Activated T-helper 2 cell treated with anti-CD3 and anti-CD28 coated beads, Interferon-gamma antibody, Interleukin-2, Interleukin-4, amounts not matched to agents 10 μg/mL and 5 μg/mL and 100 μg/mL, durations not matched to agents 14 hours and 24 hours and 36 hours (primary cell): Measurements from ENCODE around the gene ABCD4. TPM values are rescaled to one million over a fixed set of nuclear protein-coding genes. Genes with fewer than 3 reads are reported as not detected.

ENCODE experiments used
- DNase-seq: peaks from one replicate; pipeline ENCODE4 v3.0.0; 2021; ENCODE audit warnings: low spot score
- H3K27ac Mint-ChIP-seq: one replicate; pipeline ENCODE4 v1.8.0; 2021; ENCODE audit warnings: mixed read lengths
- H3K27me3 Mint-ChIP-seq: one replicate; pipeline ENCODE4 v1.8.0; 2021; ENCODE audit warnings: low read depth, mixed read lengths
- H3K36me3 Mint-ChIP-seq: one replicate; pipeline ENCODE4 v1.8.0; 2021; ENCODE audit warnings: low read depth, mixed read lengths
- H3K4me1 Mint-ChIP-seq: one replicate; pipeline ENCODE4 v1.8.0; 2021; ENCODE audit warnings: low read depth, mixed read lengths
- H3K4me3 Mint-ChIP-seq: one replicate; pipeline ENCODE4 v1.8.0; 2021; ENCODE audit warnings: low read depth, mild to moderate bottlenecking, moderate library complexity, mixed read lengths
- H3K9me3 Mint-ChIP-seq: one replicate; pipeline ENCODE4 v1.8.0; 2021; ENCODE audit warnings: mixed read lengths
- intact Hi-C: fragments of 100-400 bp; cut with micrococcal nuclease; formaldehyde crosslinking; loops from one replicate; pipeline ENCODE4 v1.15.1; 2023
- total RNA-seq: library from RNA; stranded (reverse); gene quantifications from 2 replicates; pipeline ENCODE4 v1.2.3, GENCODE V29; 2022

Gene ABCD4
- total RNA-seq, 1 donor from 2014 or later: 46.2 TPM

DNA sequence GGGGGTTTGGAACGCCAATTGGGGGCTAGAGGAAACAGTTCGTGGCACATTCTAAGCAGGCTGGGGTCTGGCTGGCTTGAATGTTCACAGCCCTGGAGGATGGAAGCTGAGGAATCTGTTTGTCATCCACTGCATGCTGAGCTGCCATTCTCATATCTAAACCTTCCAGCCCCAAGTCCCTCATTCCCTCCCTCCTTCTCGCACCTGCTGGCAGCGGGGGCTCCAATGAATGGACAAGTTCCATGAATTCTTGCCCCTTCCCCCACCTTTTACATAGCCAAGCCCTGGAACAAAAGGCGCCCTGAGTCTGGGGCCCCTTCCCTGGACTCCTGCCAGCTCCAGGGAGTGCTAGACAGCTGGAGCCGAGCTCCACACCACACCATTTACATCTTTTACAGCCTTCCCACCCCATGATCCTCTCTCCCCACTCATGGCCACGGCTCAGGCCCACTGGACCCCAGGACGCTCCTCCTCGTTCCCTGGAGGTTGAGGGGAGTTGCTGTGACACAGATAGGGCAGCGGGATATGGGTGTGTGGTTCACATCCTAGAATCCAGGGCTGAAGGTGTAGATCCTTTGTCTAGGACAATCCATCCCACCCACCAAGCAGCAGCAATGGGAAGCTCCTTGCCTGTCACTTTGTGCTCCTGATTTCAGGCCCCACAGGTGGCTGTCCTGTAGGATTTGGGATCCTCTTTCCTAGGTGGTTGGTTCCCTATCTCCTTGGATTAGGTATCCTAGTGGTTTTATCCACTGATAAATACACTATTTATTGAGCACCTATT is 23.8 kb upstream of the ABCD4 start:
- H3K36me3 Mint-ChIP-seq: no peaks in the 10 kb centered on the region
- DNase-seq: no peak
- H3K4me1 Mint-ChIP-seq: no peaks in the 10 kb centered on the region
- H3K9me3 Mint-ChIP-seq: no peaks in the 10 kb centered on the region
- H3K27ac Mint-ChIP-seq: no peak overlapping the region
- intact Hi-C loops: no loop called here
- no peak overlapping the region for H3K4me3 Mint-ChIP-seq
- peaks cover 8% of the 10 kb centered on the region for H3K27me3 Mint-ChIP-seq

DNA sequence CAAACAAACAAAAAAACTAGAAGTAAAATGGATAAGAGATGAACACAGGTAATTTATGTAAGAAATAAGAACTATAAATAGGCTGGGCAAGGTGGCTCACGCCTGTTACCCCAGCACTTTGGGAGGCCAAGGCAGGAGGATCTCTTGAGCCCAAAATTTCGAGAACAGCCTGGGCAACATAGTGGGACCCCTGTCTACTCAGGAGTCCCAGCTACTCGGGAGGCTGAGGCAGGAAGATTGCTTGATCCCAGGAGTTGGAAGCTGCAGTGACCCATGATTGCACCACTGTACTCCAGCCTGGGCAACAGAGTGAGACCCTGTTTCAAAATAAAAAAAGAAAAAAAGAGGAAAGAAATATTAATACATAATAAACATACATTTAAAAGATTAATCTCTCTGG is 22.7 kb upstream of the ABCD4 start:
- no peak overlapping the region for H3K27ac Mint-ChIP-seq
- no peak overlapping the region for H3K4me3 Mint-ChIP-seq
- H3K4me1 Mint-ChIP-seq: no peaks in the 10 kb centered on the region
- H3K27me3 Mint-ChIP-seq: peaks cover 8% of the 10 kb centered on the region
- no peak for DNase-seq
- H3K9me3 Mint-ChIP-seq: no peaks in the 10 kb centered on the region
- intact Hi-C loops: no loop called here
- H3K36me3 Mint-ChIP-seq: no peaks in the 10 kb centered on the region

DNA sequence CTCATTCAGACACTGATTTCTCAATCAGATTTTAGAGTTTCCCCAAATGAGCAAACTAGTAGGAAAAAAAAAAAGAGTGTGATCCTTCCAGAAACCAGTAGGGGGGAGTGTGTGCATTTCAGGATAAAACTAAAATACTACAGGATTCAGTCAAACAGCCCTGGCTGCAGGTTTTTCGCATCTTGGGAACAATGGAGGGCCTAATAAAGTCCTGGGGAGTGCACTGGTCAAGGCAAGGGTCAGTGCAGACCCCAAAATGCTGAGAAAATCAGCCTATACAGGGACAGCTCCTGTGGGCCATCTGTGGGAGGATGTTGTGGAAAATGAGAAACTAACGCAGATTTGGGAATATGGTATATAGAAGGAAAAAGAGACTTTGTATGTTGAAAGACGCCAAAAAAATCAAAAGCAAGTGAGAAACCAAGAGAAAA is 22.2 kb upstream of the ABCD4 start:
- no peaks in the 10 kb centered on the region for H3K9me3 Mint-ChIP-seq
- no peak overlapping the region for H3K4me3 Mint-ChIP-seq
- no peak for DNase-seq
- H3K27me3 Mint-ChIP-seq: peaks cover 8% of the 10 kb centered on the region
- H3K4me1 Mint-ChIP-seq: no peaks in the 10 kb centered on the region
- no peak overlapping the region for H3K27ac Mint-ChIP-seq
- intact Hi-C loops: no loop called here
- H3K36me3 Mint-ChIP-seq: no peaks in the 10 kb centered on the region

DNA sequence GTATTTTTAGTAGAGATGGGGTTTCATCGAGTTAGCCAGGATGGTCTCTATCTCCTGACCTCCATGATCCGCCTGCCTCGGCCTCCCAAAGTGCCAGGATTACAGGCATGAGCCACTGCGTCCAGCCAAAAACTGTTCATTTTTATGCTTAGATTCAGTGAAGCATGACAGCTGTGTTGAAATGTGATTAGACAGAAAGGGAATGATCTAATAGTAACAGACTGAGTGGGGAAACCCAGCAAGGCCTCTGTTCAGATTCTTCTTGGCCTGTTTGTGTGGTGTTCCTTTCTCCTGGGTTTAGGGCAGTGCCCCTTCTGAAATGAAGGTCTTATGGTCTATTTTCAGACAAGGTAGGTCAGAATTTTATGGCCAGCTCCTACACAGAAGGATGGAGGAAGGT is 11.8 kb upstream of the ABCD4 start:
- H3K4me3 Mint-ChIP-seq: no peak overlapping the region
- no peaks in the 10 kb centered on the region for H3K27me3 Mint-ChIP-seq
- DNase-seq: no peak
- no peak overlapping the region for H3K27ac Mint-ChIP-seq
- H3K36me3 Mint-ChIP-seq: no peaks in the 10 kb centered on the region
- intact Hi-C loops: no loop called here
- no peaks in the 10 kb centered on the region for H3K4me1 Mint-ChIP-seq
- no peaks in the 10 kb centered on the region for H3K9me3 Mint-ChIP-seq

DNA sequence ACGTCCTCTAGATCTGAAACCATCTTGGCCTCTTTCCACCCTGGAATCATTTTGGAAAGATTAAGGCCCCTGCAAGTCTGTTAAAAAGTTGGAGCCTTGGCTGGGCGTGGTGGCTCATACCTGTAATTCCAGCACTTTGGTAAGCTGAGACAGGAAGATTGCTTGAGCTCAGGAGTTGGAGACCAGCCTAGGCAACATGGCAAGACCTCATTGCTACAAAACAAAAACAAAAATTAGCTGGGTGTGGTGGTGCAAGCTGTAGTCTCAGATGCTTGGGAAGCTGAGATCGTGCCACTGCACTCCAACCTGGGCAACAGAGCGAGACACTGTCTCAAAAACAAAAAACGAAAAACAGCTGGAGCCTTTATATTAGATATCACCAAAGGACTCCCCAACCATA is 10.9 kb upstream of the ABCD4 start:
- no peak overlapping the region for H3K27ac Mint-ChIP-seq
- no peak overlapping the region for H3K4me3 Mint-ChIP-seq
- peaks cover 3% of the 10 kb centered on the region for H3K27me3 Mint-ChIP-seq
- H3K4me1 Mint-ChIP-seq: no peaks in the 10 kb centered on the region
- intact Hi-C loops: no loop called here
- DNase-seq: no peak
- no peaks in the 10 kb centered on the region for H3K36me3 Mint-ChIP-seq
- no peaks in the 10 kb centered on the region for H3K9me3 Mint-ChIP-seq

DNA sequence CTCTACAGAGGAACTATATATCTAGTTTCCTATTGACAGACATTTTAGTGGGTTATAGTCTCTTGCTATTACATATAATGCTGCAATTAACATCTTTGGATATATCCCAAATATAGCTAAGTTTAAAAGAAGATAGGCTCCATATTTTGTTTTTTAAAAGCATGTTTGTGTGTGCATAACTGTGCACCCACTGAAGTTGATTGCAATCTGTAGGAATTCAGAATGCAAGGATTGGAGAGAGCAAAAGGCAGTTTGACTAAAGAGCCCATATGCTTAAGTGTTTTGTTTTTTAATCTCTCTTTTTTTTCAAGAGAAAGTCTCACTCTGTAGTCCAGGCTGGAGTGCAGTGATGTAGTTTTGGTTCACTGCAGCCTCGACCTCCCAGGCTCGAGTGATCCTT is 9.4 kb upstream of the ABCD4 start:
- Mint-ChIP-seq H3K4me3 (no peak overlapping the region), H3K27ac (no peak overlapping the region), H3K27me3 (peaks cover 5% of the 10 kb centered on the region), H3K36me3 (no peaks in the 10 kb centered on the region), H3K9me3 (no peaks in the 10 kb centered on the region), H3K4me1 (no peaks in the 10 kb centered on the region)
- DNase-seq: no peak
- intact Hi-C loops: no loop called here

DNA sequence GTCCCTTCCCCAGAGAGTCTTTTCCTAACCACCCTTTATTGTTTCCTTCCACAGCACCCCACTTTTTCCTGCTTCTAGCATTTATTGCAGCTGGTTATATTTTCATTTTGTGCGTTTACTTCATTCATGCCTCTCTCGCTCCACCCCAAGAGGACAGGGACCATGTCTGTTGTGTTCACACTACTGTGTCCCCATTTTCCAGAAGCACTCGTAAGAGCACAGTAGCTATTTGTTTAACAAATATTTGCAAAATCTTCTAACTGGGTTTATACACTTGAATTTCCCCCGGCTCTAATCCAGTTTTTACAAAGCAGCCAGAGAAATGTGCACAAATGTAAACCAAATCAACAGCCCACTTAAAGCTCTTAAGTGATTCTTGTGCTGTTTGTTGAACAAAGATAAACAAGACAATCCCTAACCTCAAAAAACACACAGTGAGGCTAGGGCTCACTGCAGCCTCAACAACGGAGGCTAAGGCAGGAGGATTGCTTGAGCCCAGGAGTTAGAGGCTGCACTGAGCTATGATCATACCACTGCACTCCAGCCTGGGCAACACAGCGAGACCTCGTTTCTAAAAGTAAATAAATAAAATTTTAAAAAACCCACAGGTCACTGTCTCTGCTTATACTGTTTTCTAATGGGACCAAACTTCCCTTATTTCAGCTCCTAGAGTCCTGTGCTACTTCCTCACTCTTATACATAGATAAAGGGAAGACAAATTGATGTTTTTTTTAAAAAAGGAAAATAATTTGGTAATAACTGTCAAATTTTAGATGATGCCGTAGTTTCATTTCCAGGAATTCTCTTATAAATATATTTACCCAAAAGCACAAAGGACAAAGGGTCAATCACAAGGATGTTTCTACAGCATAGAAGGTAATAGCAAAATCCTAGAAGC is 6.6 kb upstream of the ABCD4 start:
- Mint-ChIP-seq H3K4me3 (no peak overlapping the region), H3K4me1 (no peaks in the 10 kb centered on the region), H3K27ac (no peak overlapping the region), H3K27me3 (peaks cover 5% of the 10 kb centered on the region), H3K36me3 (no peaks in the 10 kb centered on the region), H3K9me3 (no peaks in the 10 kb centered on the region)
- intact Hi-C loops: no loop called here
- no peak for DNase-seq

DNA sequence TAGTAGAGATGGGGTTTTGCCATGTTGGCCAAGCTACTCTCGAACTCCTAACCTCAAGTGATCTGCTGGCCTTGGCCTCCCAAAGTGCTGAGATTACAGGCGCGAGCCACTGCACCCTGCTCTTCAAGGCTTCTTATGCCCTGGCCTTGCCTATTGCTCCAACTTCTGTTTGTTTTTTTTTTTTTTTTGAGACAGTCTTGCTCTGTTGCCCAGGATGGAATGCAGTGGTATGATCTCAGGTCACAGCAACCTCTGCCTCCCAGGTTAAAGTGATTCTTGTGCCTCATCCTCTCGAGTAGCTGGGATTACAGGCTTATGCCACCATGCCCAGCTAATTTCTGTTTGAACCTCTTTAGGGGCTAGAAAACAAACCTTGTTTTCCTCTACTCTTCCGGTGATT is 6.0 kb upstream of the ABCD4 start:
- H3K9me3 Mint-ChIP-seq: no peaks in the 10 kb centered on the region
- no peak overlapping the region for H3K27ac Mint-ChIP-seq
- intact Hi-C loops: no loop called here
- H3K36me3 Mint-ChIP-seq: no peaks in the 10 kb centered on the region
- H3K27me3 Mint-ChIP-seq: peaks cover 5% of the 10 kb centered on the region
- no peaks in the 10 kb centered on the region for H3K4me1 Mint-ChIP-seq
- no peak overlapping the region for H3K4me3 Mint-ChIP-seq
- no peak for DNase-seq

DNA sequence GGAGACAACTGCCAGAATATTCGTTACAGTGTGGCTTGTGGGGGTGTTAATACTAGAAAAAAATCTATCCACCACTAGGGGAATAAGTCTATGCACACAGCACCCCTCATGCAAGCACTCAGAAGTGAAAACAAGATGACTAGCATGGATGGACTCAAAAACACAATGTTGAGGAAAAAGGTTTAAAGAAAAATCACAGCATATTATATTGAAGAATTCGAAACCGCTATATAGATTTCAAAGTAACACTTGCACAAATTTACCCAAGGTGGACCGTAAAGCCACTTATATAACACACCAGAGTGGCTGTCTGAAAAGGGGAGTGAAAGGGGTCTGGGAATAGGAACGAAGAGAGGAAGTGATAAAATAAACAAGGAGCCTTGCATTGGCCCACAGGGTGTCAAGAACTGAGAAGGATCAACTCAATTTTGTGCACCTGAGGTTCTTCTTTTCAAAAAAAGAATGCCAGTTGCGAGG is 544 bp downstream of the ABCD4 start:
- H3K9me3 Mint-ChIP-seq: no peaks in the 10 kb centered on the region
- DNase-seq: no peak
- intact Hi-C loops: no loop called here
- peak overlapping the region; percentile 95 for H3K27ac Mint-ChIP-seq
- H3K27me3 Mint-ChIP-seq: no peaks in the 10 kb centered on the region
- peaks cover 14% of the 10 kb centered on the region for H3K4me1 Mint-ChIP-seq
- H3K36me3 Mint-ChIP-seq: peaks cover 19% of the 10 kb centered on the region
- peak overlapping the region; percentile 98 for H3K4me3 Mint-ChIP-seq

DNA sequence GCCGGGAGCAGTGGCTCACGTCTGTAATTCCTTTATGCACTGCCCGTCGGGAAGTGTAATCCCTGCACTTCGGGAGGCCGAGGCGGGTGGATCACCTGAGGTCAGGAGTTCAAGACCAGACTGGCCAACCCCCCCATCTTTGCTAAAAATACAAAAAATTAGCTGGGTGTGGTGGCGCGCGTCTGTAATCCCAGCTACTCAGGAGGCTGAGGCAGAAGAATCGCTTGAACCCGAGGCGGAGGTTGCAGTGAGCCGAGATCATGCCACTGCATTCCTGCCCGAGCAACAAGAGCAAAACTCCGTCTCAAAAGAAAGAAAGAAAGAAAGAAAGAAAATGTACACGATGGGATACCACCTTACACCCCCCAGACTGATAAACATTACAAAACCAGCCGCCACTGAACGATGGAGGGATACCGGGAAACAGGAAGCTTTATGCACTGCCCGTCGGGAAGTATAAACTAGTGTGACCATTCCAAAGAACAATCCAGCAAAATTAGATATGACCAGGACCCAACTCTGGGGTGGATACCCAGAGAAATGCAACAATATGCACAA is 1.1 kb downstream of the ABCD4 start:
- no peaks in the 10 kb centered on the region for H3K9me3 Mint-ChIP-seq
- peak overlapping the region; percentile 98 for H3K4me3 Mint-ChIP-seq
- no peak for DNase-seq
- H3K4me1 Mint-ChIP-seq: peaks cover 14% of the 10 kb centered on the region
- peaks cover 19% of the 10 kb centered on the region for H3K36me3 Mint-ChIP-seq
- H3K27me3 Mint-ChIP-seq: no peaks in the 10 kb centered on the region
- intact Hi-C loops: no loop called here
- H3K27ac Mint-ChIP-seq: peak overlapping the region; percentile 95

DNA sequence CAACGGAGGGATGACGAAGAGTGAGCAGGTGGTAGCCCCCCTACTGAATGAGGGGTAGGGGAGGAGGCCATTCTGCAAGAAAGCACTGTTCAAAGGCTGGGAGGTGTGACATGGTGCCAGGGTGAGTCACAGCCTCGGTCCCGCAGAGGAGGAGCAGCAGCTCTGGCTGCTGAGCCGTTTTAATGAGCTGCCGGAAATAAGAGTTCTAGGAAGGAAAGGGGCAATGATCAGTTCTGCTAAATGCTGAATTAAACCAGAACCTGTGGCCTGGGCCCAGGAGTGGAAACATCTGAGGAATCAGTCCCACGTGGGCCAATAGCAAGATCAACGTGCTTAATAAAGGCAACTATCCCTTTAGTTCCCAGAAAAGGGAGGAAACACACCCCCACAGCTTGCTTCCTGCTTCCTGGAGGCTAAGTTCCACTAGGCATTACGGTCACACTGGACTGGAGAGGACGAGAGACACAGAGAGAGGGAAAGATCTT is 3.6 kb downstream of the ABCD4 start:
- Mint-ChIP-seq H3K27me3 (no peaks in the 10 kb centered on the region), H3K27ac (peak overlapping the region; percentile 8), H3K9me3 (no peaks in the 10 kb centered on the region), H3K36me3 (peaks cover 19% of the 10 kb centered on the region), H3K4me3 (no peak overlapping the region), H3K4me1 (peaks cover 14% of the 10 kb centered on the region)
- no peak for DNase-seq
- intact Hi-C loops: no loop called here

DNA sequence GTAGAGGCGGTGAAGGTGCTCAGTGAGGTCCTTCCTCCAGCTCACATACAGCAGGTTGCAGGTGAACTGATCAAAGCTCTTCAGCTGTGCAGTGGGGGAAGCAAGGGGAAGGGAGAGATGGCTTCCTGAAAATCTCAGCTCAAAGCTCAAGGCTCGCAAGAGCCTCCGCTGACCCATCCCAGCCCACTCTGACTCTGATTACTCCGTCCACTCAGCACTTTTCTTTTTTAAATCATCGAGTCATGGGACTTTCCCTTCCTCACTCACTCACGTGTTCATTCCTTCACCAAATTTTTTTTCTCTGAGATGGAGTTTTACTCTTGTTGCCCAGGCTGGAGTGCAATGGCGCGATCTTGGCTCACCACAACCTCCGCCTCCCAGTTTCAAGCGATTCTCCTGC is 4.7 kb downstream of the ABCD4 start:
- H3K27ac Mint-ChIP-seq: no peak overlapping the region
- H3K36me3 Mint-ChIP-seq: peaks cover 19% of the 10 kb centered on the region
- H3K4me3 Mint-ChIP-seq: no peak overlapping the region
- intact Hi-C loops: no loop called here
- no peak for DNase-seq
- H3K4me1 Mint-ChIP-seq: peaks cover 13% of the 10 kb centered on the region
- no peaks in the 10 kb centered on the region for H3K9me3 Mint-ChIP-seq
- H3K27me3 Mint-ChIP-seq: no peaks in the 10 kb centered on the region

DNA sequence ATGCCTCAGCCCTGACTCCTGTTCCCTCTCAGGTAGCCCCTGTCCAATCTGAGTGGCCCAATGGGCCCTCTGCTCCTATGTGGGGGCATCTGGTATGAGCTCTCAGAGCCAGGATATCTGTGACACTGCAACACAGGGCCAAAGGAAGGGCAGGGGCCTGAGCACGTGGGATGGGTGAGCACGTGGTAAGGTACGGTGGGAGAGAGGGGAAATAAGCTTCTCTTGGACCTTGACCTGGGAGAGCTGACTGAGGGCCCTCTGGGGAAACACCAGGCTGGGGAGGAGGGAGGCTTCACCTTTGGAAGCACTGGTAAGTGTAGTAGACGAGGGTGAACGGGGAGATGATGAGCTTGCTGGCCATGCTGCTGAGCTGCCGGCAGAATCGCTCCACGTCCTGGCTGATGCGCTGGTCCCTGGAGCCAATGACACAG is 6.7 kb downstream of the ABCD4 start:
- H3K27me3 Mint-ChIP-seq: no peaks in the 10 kb centered on the region
- intact Hi-C loops: no loop called here
- DNase-seq: no peak
- peaks cover 5% of the 10 kb centered on the region for H3K4me1 Mint-ChIP-seq
- no peak overlapping the region for H3K27ac Mint-ChIP-seq
- no peak overlapping the region for H3K4me3 Mint-ChIP-seq
- H3K36me3 Mint-ChIP-seq: peaks cover 19% of the 10 kb centered on the region
- H3K9me3 Mint-ChIP-seq: no peaks in the 10 kb centered on the region
